Spleen (tissue), 7 donors: ENCODE results near the gene NXN.

ENCODE experiments used
- CTCF ChIP-seq, 11 experiments: fragments of 200-600 bp in 7 of 11; fragments of 450-650 bp in 4 of 11; sonication (generic) in 4 of 11; IDR thresholded peaks in 8 of 11; conservative IDR thresholded peaks in 3 of 11; 1 replicate in 7 of 11; 2 replicates in 4 of 11; pipeline versions ENCODE4 v1.4.0 to v1.8.0; 2016 to 2021; ENCODE audit warnings: antibody characterized with exemption in 11 of 11, inconsistent platforms in 4 of 11, mild to moderate bottlenecking in 1 of 11
- POLR2AphosphoS5 ChIP-seq, 3 donors: sonication (generic); formaldehyde crosslinking; IDR thresholded peaks; one replicate each; pipeline ENCODE4 v1.5.1; 2017; ENCODE audit warnings: antibody characterized with exemption in 3 of 3
- donor health status: DM: no; HTN: no; CAD: no; lungs with moderate emphysema.
- donor health status: DM: no; HTN: no; CAD: no.
- donor health status: DM: no; HTN: no; CAD: no.

DNA sequence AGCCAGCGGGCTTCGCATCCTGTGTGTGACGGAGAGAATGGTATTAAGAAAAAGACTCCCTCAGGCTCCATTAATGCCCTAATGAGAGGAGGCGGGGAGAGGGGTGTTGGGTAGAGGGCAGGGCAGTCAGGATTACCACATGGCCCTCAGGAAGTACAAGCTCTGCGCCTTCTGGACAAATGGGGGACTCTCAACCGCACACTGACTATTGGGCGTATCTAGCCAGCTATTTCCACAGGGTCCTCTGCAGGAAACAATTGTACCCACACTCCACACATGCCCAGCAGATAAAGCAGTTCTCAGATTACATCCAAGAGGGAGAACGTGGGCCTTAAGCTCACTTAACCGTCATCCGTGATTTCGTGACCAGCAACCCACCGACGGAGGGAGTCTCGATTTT, 14.7 kb downstream of the NXN start:
- TF ChIP-seq POLR2AphosphoS5 (IDR thresholded peaks at IDR 0.05) (no peak), CTCF (IDR thresholded peaks at IDR 0.05 in 8 of 11, conservative IDR thresholded peaks at IDR 0.05 in 3 of 11) (no peak)
